H1 (cell line): ENCODE measurements around the gene TSPAN1. TPM values are rescaled to one million over a fixed set of nuclear protein-coding genes. Genes with fewer than 3 reads are reported as not detected.

ENCODE experiments used
- CTCF ChIA-PET: fragments of 300-600 bp; sonication (Branson Sonifier 250); formaldehyde crosslinking; loops from one replicate; lab custom pipeline; 2021; ENCODE audit not compliant: partially characterized antibody; lab: Charles Lee
- POLR2A ChIA-PET: fragments of 300-600 bp; sonication (Branson Sonifier 250); formaldehyde crosslinking; loops from one replicate; lab custom pipeline; 2021; ENCODE audit warnings: inconsistent platforms; ENCODE audit not compliant: partially characterized antibody; lab: Charles Lee
- DNase-seq, 2 experiments: peaks; one replicate each; pipeline versions ENCODE4 v3.0.0 to v3.0.0-alpha.2; 2010 to 2022; ENCODE audit warnings: low spot score in 2 of 2, low read depth in 1 of 2, mixed read lengths in 1 of 2
- FAIRE-seq: peaks from 2 replicates; lab custom pipeline; 2011; peaks lifted over from hg19 to GRCh38; lab: Jason Lieb, UNC
- H2AFZ ChIP-seq: 2 replicates; pipeline ENCODE4 v1.8.1; 2012; ENCODE audit warnings: low read length, inconsistent platforms
- H2AK5ac ChIP-seq: 2 replicates; pipeline ENCODE4 v1.6.1; 2013; ENCODE audit warnings: low read depth, low read length
- H2BK120ac ChIP-seq: replicated peaks from 2 replicates; pipeline ENCODE3; 2013; ENCODE audit warnings: low read depth, low read length, inconsistent platforms
- H2BK12ac ChIP-seq: 2 replicates; pipeline ENCODE4 v1.6.1; 2013; ENCODE audit warnings: low read depth, low read length
- H2BK15ac ChIP-seq: 2 replicates; pipeline ENCODE4 v1.6.1; 2013; ENCODE audit warnings: low read length
- H2BK20ac ChIP-seq: 2 replicates; pipeline ENCODE4 v1.6.1; 2013; ENCODE audit warnings: low read length
- H2BK5ac ChIP-seq: 2 replicates; pipeline ENCODE4 v1.6.1; 2013; ENCODE audit warnings: low read depth, low read length
- H3K14ac ChIP-seq: 2 replicates; pipeline ENCODE4 v1.6.1; 2013; ENCODE audit warnings: inconsistent platforms; ENCODE audit not compliant: insufficient read length
- H3K18ac ChIP-seq: 2 replicates; pipeline ENCODE4 v1.6.1; 2013; ENCODE audit warnings: low read length; ENCODE audit errors: extremely low read depth
- H3K23ac ChIP-seq: 2 replicates; pipeline ENCODE4 v1.6.1; 2013; ENCODE audit warnings: inconsistent platforms; ENCODE audit not compliant: insufficient read length
- H3K23me2 ChIP-seq: 2 replicates; pipeline ENCODE4 v1.6.1; 2013; ENCODE audit warnings: low read depth, low read length
- H3K27ac ChIP-seq: 2 replicates; pipeline ENCODE4 v1.6.1; 2011; ENCODE audit warnings: low read depth, low read length, inconsistent platforms
- H3K27me3 ChIP-seq, 4 experiments: replicated peaks in 1 of 4; 1 replicate in 1 of 4; 2 replicates in 3 of 4; pipeline versions ENCODE4 v1.6.1 to v1.8.1; 2011 to 2013; ENCODE audit warnings: low read length in 3 of 4, mild to moderate bottlenecking in 3 of 4, inconsistent platforms in 2 of 4, mixed read lengths in 2 of 4, moderate library complexity in 1 of 4; ENCODE audit not compliant: control insufficient read depth in 3 of 4, insufficient read depth in 3 of 4; ENCODE audit errors: extremely low read depth in 1 of 4
- H3K36me3 ChIP-seq, 4 experiments: 2 replicates each; pipeline versions ENCODE4 v1.6.1 to v1.8.1; 2011 to 2013; ENCODE audit warnings: mild to moderate bottlenecking in 4 of 4, low read length in 3 of 4, moderate library complexity in 2 of 4, control low read depth in 1 of 4, inconsistent platforms in 1 of 4; ENCODE audit not compliant: insufficient read depth in 4 of 4, control insufficient read depth in 2 of 4
- H3K4ac ChIP-seq: replicated peaks from 2 replicates; pipeline ENCODE3; 2013; ENCODE audit warnings: low read length, low read depth, mixed read lengths, inconsistent platforms; ENCODE audit not compliant: insufficient read length
- H3K4me1 ChIP-seq, 4 experiments: replicated peaks in 1 of 4; 1 replicate in 1 of 4; 2 replicates in 3 of 4; pipeline versions ENCODE4 v1.6.1 to v1.8.1; 2011 to 2013; ENCODE audit warnings: low read length in 3 of 4, inconsistent platforms in 2 of 4, mixed read lengths in 1 of 4; ENCODE audit not compliant: insufficient read depth in 4 of 4, control insufficient read depth in 3 of 4
- H3K4me2 ChIP-seq, 2 experiments: 2 replicates each; pipeline versions ENCODE4 v1.6.1 to v1.8.1; 2011 to 2013; ENCODE audit warnings: low read depth in 2 of 2, low read length in 2 of 2, control low read depth in 1 of 2, inconsistent platforms in 1 of 2, mild to moderate bottlenecking in 1 of 2; ENCODE audit not compliant: insufficient read depth in 1 of 2
- H3K4me3 ChIP-seq, 4 experiments: fragments of 200-600, 300-600 bp in 1 of 4; sonication (generic), shearing (Covaris generic), sonication (Bioruptor Twin) in 1 of 4; 2 replicates each; pipeline versions ENCODE4 v1.5.1 to v1.8.1; 2011 to 2016; ENCODE audit warnings: low read length in 4 of 4, low read depth in 3 of 4, control low read depth in 2 of 4, inconsistent platforms in 2 of 4, mild to moderate bottlenecking in 2 of 4, mixed read lengths in 1 of 4, moderate library complexity in 1 of 4; ENCODE audit not compliant: insufficient read depth in 2 of 4; ENCODE audit errors: extremely low read depth in 1 of 4
- H3K56ac ChIP-seq: replicated peaks from 2 replicates; pipeline ENCODE3; 2013; ENCODE audit warnings: low read depth, mild to moderate bottlenecking, mixed read lengths, low read length, inconsistent platforms; ENCODE audit not compliant: insufficient read length
- H3K79me1 ChIP-seq: 2 replicates; pipeline ENCODE4 v1.6.1; 2013; ENCODE audit warnings: low read depth, low read length, control low read depth
- H3K79me2 ChIP-seq, 2 experiments: 2 replicates each; pipeline versions ENCODE4 v1.6.1 to v1.8.1; 2012 to 2013; ENCODE audit warnings: low read length in 2 of 2, mild to moderate bottlenecking in 2 of 2, inconsistent platforms in 1 of 2; ENCODE audit not compliant: insufficient read depth in 2 of 2, control insufficient read depth in 1 of 2
- H3K9ac ChIP-seq, 4 experiments: replicated peaks in 1 of 4; 1 replicate in 1 of 4; 2 replicates in 3 of 4; pipeline versions ENCODE4 v1.6.1 to v1.8.1; 2011 to 2013; ENCODE audit warnings: low read depth in 3 of 4, low read length in 3 of 4, control low read depth in 2 of 4, mild to moderate bottlenecking in 2 of 4, moderate library complexity in 2 of 4, inconsistent platforms in 1 of 4; ENCODE audit errors: extremely low read depth in 1 of 4
- H3K9me3 ChIP-seq, 2 experiments: 2 replicates each; pipeline versions ENCODE4 v1.6.1 to v1.8.1; 2012 to 2013; ENCODE audit warnings: mild to moderate bottlenecking in 2 of 2, moderate library complexity in 2 of 2, control low read depth in 1 of 2, inconsistent platforms in 1 of 2, low read depth in 1 of 2, low read length in 1 of 2, mixed read lengths in 1 of 2; ENCODE audit not compliant: insufficient read depth in 2 of 2
- H4K20me1 ChIP-seq, 2 experiments: replicated peaks in 1 of 2; 2 replicates each; pipeline versions ENCODE3 to v1.8.1; 2011 to 2013; ENCODE audit warnings: inconsistent platforms in 2 of 2, low read length in 2 of 2, mild to moderate bottlenecking in 1 of 2; ENCODE audit not compliant: insufficient read depth in 2 of 2, control insufficient read depth in 1 of 2
- H4K5ac ChIP-seq: 2 replicates; pipeline ENCODE4 v1.6.1; 2013; ENCODE audit warnings: low read length, low read depth, mixed read lengths, inconsistent platforms; ENCODE audit not compliant: insufficient read length
- H4K8ac ChIP-seq: 2 replicates; pipeline ENCODE4 v1.8.0; 2013; ENCODE audit warnings: mild to moderate bottlenecking, moderate library complexity, low read length, inconsistent platforms; ENCODE audit not compliant: insufficient read depth; ENCODE audit errors: extremely low read depth
- H4K91ac ChIP-seq: replicated peaks from 2 replicates; pipeline ENCODE3; 2013; ENCODE audit warnings: low read length, mixed read lengths, inconsistent platforms; ENCODE audit not compliant: insufficient read length
- ATF2 ChIP-seq: IDR thresholded peaks from 2 replicates; pipeline ENCODE4 v1.6.1; 2012; ENCODE audit warnings: low read length, inconsistent platforms
- BCL11A ChIP-seq, 2 experiments: IDR thresholded peaks; one replicate each; pipeline ENCODE4 v1.6.1; 2011; ENCODE audit warnings: low read depth in 2 of 2, low read length in 2 of 2, mild to moderate bottlenecking in 2 of 2
- CBX8 ChIP-seq: fragments of 300-800, 300-1000 bp; sonication (generic); IDR thresholded peaks from 2 replicates; pipeline ENCODE4 v1.7.1; 2016; ENCODE audit warnings: low read depth, low read length, borderline replicate concordance
- CREB1 ChIP-seq: IDR thresholded peaks from 2 replicates; pipeline ENCODE4 v1.6.1; 2012; ENCODE audit warnings: inconsistent platforms
- CTBP2 ChIP-seq: IDR thresholded peaks from 2 replicates; pipeline ENCODE4 v1.7.0; 2011; ENCODE audit warnings: borderline replicate concordance, mild to moderate bottlenecking, moderate library complexity, mixed read lengths, low read length; ENCODE audit not compliant: insufficient read depth, insufficient read length
- EGR1 ChIP-seq: IDR thresholded peaks from 2 replicates; pipeline ENCODE4 v1.6.1; 2011; ENCODE audit warnings: low read depth, low read length, borderline replicate concordance
- EZH2 ChIP-seq: fragments of 200-600 bp; sonication (generic); IDR thresholded peaks from 2 replicates; pipeline ENCODE4 v1.7.1; 2012; ENCODE audit warnings: low read depth, mild to moderate bottlenecking, moderate library complexity, low read length, inconsistent platforms; ENCODE audit not compliant: severe bottlenecking
- HDAC6 ChIP-seq: IDR thresholded peaks from one replicate; pipeline ENCODE4 v1.7.1; 2012; ENCODE audit warnings: low read depth, mild to moderate bottlenecking, inconsistent platforms, low read length, moderate library complexity
- JUND ChIP-seq: IDR thresholded peaks from 2 replicates; pipeline ENCODE4 v1.6.1; 2011; ENCODE audit warnings: mild to moderate bottlenecking, improper control_type of control experiment, low read length
- SAP30 ChIP-seq: fragments of 300-600 bp; sonication (generic); IDR thresholded peaks from 2 replicates; pipeline ENCODE4 v1.7.1; 2012; ENCODE audit warnings: low read length, moderate library complexity, mild to moderate bottlenecking, inconsistent platforms; ENCODE audit not compliant: insufficient read depth, insufficient replicate concordance
- SIX5 ChIP-seq: IDR thresholded peaks from 2 replicates; pipeline ENCODE4 v1.6.1; 2011; ENCODE audit warnings: mild to moderate bottlenecking, low read depth, low read length
- SP2 ChIP-seq: IDR thresholded peaks from 2 replicates; pipeline ENCODE4 v1.6.1; 2012; ENCODE audit warnings: mild to moderate bottlenecking, low read length, inconsistent platforms
- TCF12 ChIP-seq: IDR thresholded peaks from 2 replicates; pipeline ENCODE4 v1.6.1; 2011; ENCODE audit warnings: low read depth, mild to moderate bottlenecking, low read length
- WGBS, 2 experiments: shearing (Covaris generic) in 1 of 2; methylation state at CpG; one replicate each; pipeline versions ENCODE4 v1.1.6 to v1.1.7; 2013 to 2015; ENCODE audit warnings: low lambda C conversion rate in 2 of 2, mixed read lengths in 2 of 2, inconsistent platforms in 1 of 2, low coverage in 1 of 2, missing lambda C conversion rate in 1 of 2; ENCODE audit not compliant: insufficient replicate concordance in 2 of 2, insufficient coverage in 1 of 2, insufficient read length in 1 of 2; ENCODE audit errors: extremely low coverage in 1 of 2, missing lambda C conversion rate in 1 of 2; 5-methylcytosine and 5-hydroxymethylcytosine counted together
- polyA plus RNA-seq, 7 experiments: library from polyadenylated mRNA; depleted of rRNA in 3 of 7; stranded (reverse) in 5 of 7; unstranded in 2 of 7; fragments of >200 nt in 5 of 7; fragments of 200-250 nt in 2 of 7; gene quantifications; 1 replicate in 5 of 7; 2 replicates in 1 of 7; 4 replicates in 1 of 7; pipeline versions ENCODE4 v1.2.1 to v1.2.3, GENCODE V29; 2011 to 2013; ENCODE audit warnings: missing spikeins in 2 of 7, mixed read lengths in 2 of 7
- total RNA-seq: library from RNA; stranded (reverse); fragmentation: NEBNext Ultra II Directional; extraction: Animal tissue kit (Norgen Biotek cat#: 25700); gene quantifications from 2 replicates; pipeline ENCODE4 v1.2.1, GENCODE V29; 2021

The TSPAN1 gene
- total and polyA plus RNA-seq, 2 of the 8 experiments (the other 6 are each of a cell fraction or from before 2014, with no cell fraction given) = 0.05 TPM; not detected in 1

GRCh38 chr1:46160212-46160611 lies 14.7 kb upstream of the TSPAN1 start:
- Histone ChIP-seq H3K79me2 (no peaks in the 10 kb centered on the region), H2BK120ac (no peak overlapping the region), H3K23me2 (no peaks in the 10 kb centered on the region; the same call in 1 of the 2 replicates), H3K14ac (no peak overlapping the region), H3K4me2 (no peak overlapping the region), H4K20me1 (no peaks in the 10 kb centered on the region), H4K8ac (no peak overlapping the region), H3K27me3 (no peaks in the 10 kb centered on the region), H4K5ac (no peak overlapping the region), H3K9ac (no peak overlapping the region), H3K9me3 (no peaks in the 10 kb centered on the region), H3K56ac (no peak overlapping the region), H3K27ac (no peak overlapping the region), H2BK12ac (no peak overlapping the region), H2BK20ac (no peak overlapping the region), H2BK15ac (no peak overlapping the region), H4K91ac (no peak overlapping the region), H3K36me3 (no peaks in the 10 kb centered on the region), H2AFZ (no peak overlapping the region), H3K23ac (no peak overlapping the region), H3K79me1 (no peaks in the 10 kb centered on the region), H2AK5ac (no peak overlapping the region), H3K4ac (no peak overlapping the region), H2BK5ac (no peak overlapping the region), H3K18ac (no peak overlapping the region), H3K4me1 (no peaks in the 10 kb centered on the region), H3K4me3 (no peak overlapping the region)
- DNase-seq (no peak), FAIRE-seq (no peak)
- ChIA-PET POLR2A (interaction anchor here (0.7 kb wide), 1 partner anchor 40 kb away, joined by 3 read pairs; no protein-coding TSS in a partner anchor), CTCF (interaction anchor here (1.3 kb wide), 1 partner anchor 12 kb away, joined by 3 read pairs; no protein-coding TSS in a partner anchor)
- 100% methylated on average over 1 of the region's 1 CpG; no CpG with 5 or more reads in 1 of the 2 experiments for WGBS, 2 experiments
- TF ChIP-seq JUND = no peak
- TF ChIP-seq ATF2 = no peak
- TF ChIP-seq SP2 = no peak
- no peak for TF ChIP-seq CREB1
- TF ChIP-seq EGR1 = no peak
- no peak for TF ChIP-seq SAP30
- no peak for TF ChIP-seq TCF12
- TF ChIP-seq CBX8 = no peak
- no peak for TF ChIP-seq EZH2
- no peak for TF ChIP-seq CTBP2
- TF ChIP-seq BCL11A (IDR thresholded peaks at IDR 0.05; ENCODE audit: low read depth in 2 of 2, low read length in 2 of 2) = no peak
- TF ChIP-seq HDAC6 = no peak
- no peak for TF ChIP-seq SIX5
